WTC11 (cell line): ENCODE measurements around the gene REN.

ENCODE experiments used
- HMGA2 ChIP-seq: fragments of 250-450 bp; sonication (Bioruptor Pico); IDR thresholded peaks from 2 replicates; pipeline ENCODE4 v1.4.0; 2021; ENCODE audit warnings: mild to moderate bottlenecking, moderate library complexity
- KAT7 ChIP-seq: sonication (generic); formaldehyde crosslinking; IDR thresholded peaks from 2 replicates; pipeline ENCODE4 v1.8.1; 2023; ENCODE audit warnings: missing genetic modification reagents, mild to moderate bottlenecking, borderline replicate concordance
- NR2C2 ChIP-seq: sonication (generic); formaldehyde crosslinking; IDR thresholded peaks from 2 replicates; pipeline ENCODE4 v1.8.0; 2022; ENCODE audit warnings: mild to moderate bottlenecking, missing genetic modification reagents
- ZNF263 ChIP-seq: sonication (generic); formaldehyde crosslinking; IDR thresholded peaks from 2 replicates; pipeline ENCODE4 v1.8.1; 2022; ENCODE audit warnings: low read depth, mild to moderate bottlenecking, moderate library complexity, missing genetic modification reagents
- TF ChIP-seq, protein P1 (sequence below): fragments of 200-600 bp; IDR thresholded peaks from 2 replicates; pipeline ENCODE4 v1.8.0; 2022; ENCODE audit warnings: antibody characterized with exemption
- TF ChIP-seq, protein P2 (sequence below): sonication (generic); formaldehyde crosslinking; IDR thresholded peaks from 2 replicates; pipeline ENCODE4 v1.8.1; 2022; ENCODE audit warnings: low read depth, mild to moderate bottlenecking, moderate library complexity, missing genetic modification reagents, borderline replicate concordance
- TF ChIP-seq, protein P3 (sequence below): sonication (generic); formaldehyde crosslinking; IDR thresholded peaks from 2 replicates; pipeline ENCODE4 v1.8.1; 2023; ENCODE audit warnings: mild to moderate bottlenecking, missing genetic modification reagents

DNA sequence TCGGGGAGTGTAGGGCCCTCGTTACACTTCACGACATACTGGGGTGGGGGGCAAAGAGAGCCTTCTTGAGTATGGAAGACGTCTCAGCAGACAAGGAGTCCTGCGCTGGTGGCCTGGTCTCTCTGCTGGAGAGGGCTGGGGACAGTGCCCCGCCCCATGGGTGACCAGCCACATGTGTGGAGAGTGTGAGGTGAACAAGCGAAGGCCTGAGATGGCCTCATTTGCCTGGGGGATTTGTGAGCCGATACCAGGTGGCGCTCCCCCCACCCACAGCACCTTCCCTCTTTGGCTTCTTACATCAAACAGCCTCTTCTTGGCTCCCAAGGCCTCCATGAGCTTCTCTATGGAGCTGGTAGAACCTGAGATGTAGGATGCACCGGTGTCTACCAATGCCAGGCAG, 10.3 kb downstream of the REN start:
- TF ChIP-seq, protein P1, sequence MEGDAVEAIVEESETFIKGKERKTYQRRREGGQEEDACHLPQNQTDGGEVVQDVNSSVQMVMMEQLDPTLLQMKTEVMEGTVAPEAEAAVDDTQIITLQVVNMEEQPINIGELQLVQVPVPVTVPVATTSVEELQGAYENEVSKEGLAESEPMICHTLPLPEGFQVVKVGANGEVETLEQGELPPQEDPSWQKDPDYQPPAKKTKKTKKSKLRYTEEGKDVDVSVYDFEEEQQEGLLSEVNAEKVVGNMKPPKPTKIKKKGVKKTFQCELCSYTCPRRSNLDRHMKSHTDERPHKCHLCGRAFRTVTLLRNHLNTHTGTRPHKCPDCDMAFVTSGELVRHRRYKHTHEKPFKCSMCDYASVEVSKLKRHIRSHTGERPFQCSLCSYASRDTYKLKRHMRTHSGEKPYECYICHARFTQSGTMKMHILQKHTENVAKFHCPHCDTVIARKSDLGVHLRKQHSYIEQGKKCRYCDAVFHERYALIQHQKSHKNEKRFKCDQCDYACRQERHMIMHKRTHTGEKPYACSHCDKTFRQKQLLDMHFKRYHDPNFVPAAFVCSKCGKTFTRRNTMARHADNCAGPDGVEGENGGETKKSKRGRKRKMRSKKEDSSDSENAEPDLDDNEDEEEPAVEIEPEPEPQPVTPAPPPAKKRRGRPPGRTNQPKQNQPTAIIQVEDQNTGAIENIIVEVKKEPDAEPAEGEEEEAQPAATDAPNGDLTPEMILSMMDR = no peak
- TF ChIP-seq ZNF263 (CRISPR knock-in tag) (no peak), NR2C2 (no peak), HMGA2 (CRISPR knock-in tag) (no peak), KAT7 (CRISPR knock-in tag) (no peak)
- TF ChIP-seq, protein P2, sequence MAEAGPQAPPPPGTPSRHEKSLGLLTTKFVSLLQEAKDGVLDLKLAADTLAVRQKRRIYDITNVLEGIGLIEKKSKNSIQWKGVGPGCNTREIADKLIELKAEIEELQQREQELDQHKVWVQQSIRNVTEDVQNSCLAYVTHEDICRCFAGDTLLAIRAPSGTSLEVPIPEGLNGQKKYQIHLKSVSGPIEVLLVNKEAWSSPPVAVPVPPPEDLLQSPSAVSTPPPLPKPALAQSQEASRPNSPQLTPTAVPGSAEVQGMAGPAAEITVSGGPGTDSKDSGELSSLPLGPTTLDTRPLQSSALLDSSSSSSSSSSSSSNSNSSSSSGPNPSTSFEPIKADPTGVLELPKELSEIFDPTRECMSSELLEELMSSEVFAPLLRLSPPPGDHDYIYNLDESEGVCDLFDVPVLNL (CRISPR knock-in tag) = no peak
- TF ChIP-seq, protein P3, sequence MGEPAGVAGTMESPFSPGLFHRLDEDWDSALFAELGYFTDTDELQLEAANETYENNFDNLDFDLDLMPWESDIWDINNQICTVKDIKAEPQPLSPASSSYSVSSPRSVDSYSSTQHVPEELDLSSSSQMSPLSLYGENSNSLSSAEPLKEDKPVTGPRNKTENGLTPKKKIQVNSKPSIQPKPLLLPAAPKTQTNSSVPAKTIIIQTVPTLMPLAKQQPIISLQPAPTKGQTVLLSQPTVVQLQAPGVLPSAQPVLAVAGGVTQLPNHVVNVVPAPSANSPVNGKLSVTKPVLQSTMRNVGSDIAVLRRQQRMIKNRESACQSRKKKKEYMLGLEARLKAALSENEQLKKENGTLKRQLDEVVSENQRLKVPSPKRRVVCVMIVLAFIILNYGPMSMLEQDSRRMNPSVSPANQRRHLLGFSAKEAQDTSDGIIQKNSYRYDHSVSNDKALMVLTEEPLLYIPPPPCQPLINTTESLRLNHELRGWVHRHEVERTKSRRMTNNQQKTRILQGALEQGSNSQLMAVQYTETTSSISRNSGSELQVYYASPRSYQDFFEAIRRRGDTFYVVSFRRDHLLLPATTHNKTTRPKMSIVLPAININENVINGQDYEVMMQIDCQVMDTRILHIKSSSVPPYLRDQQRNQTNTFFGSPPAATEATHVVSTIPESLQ (CRISPR knock-in tag) = no peak
